Lung (tissue), 12 donors: ENCODE results near the gene ZNFX1. TPM values are rescaled to one million over a fixed set of nuclear protein-coding genes. Genes with fewer than 3 reads are reported as not detected.

Experiments used
- ATAC-seq: fragments of 200-7000 bp; cut with Tn5 transposase; one replicate; pipeline ENCODE4 v1.9.1; 2020; ENCODE audit warnings: moderate number of reproducible peaks; ENCODE audit not compliant: insufficient read depth, low FRiP score
- DNase-seq, 3 donors: peaks; one replicate each; pipeline ENCODE4 v3.0.0-alpha.2; 2013 to 2017
- H3K27ac ChIP-seq, 2 donors: one replicate each; pipeline ENCODE4 v1.5.1; 2013; ENCODE audit warnings: mild to moderate bottlenecking in 2 of 2, moderate library complexity in 2 of 2, control low read depth in 1 of 2, inconsistent platforms in 1 of 2, low read depth in 1 of 2, low read length in 1 of 2
- H3K27me3 ChIP-seq, 3 donors: one replicate each; pipeline ENCODE4 v1.5.1; 2013; ENCODE audit warnings: low read length in 2 of 3; ENCODE audit not compliant: control insufficient read depth in 3 of 3, insufficient read depth in 3 of 3
- H3K36me3 ChIP-seq, 4 donors: one replicate each; pipeline ENCODE4 v1.5.1; 2013; ENCODE audit warnings: low read length in 4 of 4, mild to moderate bottlenecking in 1 of 4, moderate library complexity in 1 of 4; ENCODE audit not compliant: control insufficient read depth in 4 of 4, insufficient read depth in 4 of 4
- H3K4me1 ChIP-seq, 5 donors: one replicate each; pipeline ENCODE4 v1.5.1; 2013; ENCODE audit warnings: low read length in 5 of 5, mild to moderate bottlenecking in 2 of 5, moderate library complexity in 1 of 5; ENCODE audit not compliant: control insufficient read depth in 5 of 5, insufficient read depth in 5 of 5
- H3K4me3 ChIP-seq: one replicate; pipeline ENCODE4 v1.5.1; 2013; ENCODE audit warnings: mild to moderate bottlenecking, control low read depth, moderate library complexity
- H3K9ac ChIP-seq, 2 donors: one replicate each; pipeline ENCODE4 v1.5.1; 2013; ENCODE audit warnings: low read length in 2 of 2, control low read depth in 1 of 2; ENCODE audit not compliant: insufficient read depth in 1 of 2
- H3K9me3 ChIP-seq, 4 donors: one replicate each; pipeline ENCODE4 v1.5.1; 2013; ENCODE audit warnings: low read length in 3 of 4, mild to moderate bottlenecking in 1 of 4, moderate library complexity in 1 of 4; ENCODE audit not compliant: control insufficient read depth in 4 of 4, insufficient read depth in 3 of 4
- WGBS, 2 donors: extraction: QIAGEN DNeasy Blood & Tissue Kit; methylation state at CpG; one replicate each; pipeline ENCODE4 v1.1.7; 2013; 5-methylcytosine and 5-hydroxymethylcytosine counted together
- polyA plus RNA-seq, 2 donors: library from polyadenylated mRNA; stranded (reverse); fragments of 200-250 nt; gene quantifications; one replicate each; pipeline ENCODE4 v1.2.1, GENCODE V29; 2013
- total RNA-seq, 2 donors: library from RNA; depleted of rRNA in 1 of 2; stranded (reverse); fragments of >200 nt in 1 of 2; gene quantifications; one replicate each; pipeline ENCODE4 v1.2.1, GENCODE V29; 2014 to 2021
- TF ChIP-seq, protein P1 (sequence below): IDR thresholded peaks from 2 replicates; pipeline ENCODE4 v1.5.1; 2012; ENCODE audit warnings: mild to moderate bottlenecking; ENCODE audit errors: control extremely low read depth, extremely low read depth
- donor health status: control.
- donor health status: control.
- donor health status: Bipolar disorder and iron deficiency.
- donor health status: healthy.
- donor health status: DM: yes; HTN: yes; CAD: no.

Gene ZNFX1
- total and polyA plus RNA-seq, 4 donors = 9.5 to 33.9 (median 24.1) TPM

- Histone ChIP-seq H3K36me3 (peaks cover 55 to 88% (median 77%) of the 10 kb centered on the region in 4 donors), H3K9me3 (peaks cover 0 to 41% (median 33%) of the 10 kb centered on the region in 4 donors), H3K4me3 (no peak overlapping the region), H3K9ac (no peak overlapping the region), H3K27ac (no peak overlapping the region), H3K27me3 (no peaks in the 10 kb centered on the region), H3K4me1 (peaks cover 0 to 31% (median 10%) of the 10 kb centered on the region in 5 donors)
- no peak for ATAC-seq
- WGBS, 2 donors = 82 to 85% methylated on average over 20 of the region's 20 CpGs
- no peak for DNase-seq
- TF ChIP-seq, protein P1, sequence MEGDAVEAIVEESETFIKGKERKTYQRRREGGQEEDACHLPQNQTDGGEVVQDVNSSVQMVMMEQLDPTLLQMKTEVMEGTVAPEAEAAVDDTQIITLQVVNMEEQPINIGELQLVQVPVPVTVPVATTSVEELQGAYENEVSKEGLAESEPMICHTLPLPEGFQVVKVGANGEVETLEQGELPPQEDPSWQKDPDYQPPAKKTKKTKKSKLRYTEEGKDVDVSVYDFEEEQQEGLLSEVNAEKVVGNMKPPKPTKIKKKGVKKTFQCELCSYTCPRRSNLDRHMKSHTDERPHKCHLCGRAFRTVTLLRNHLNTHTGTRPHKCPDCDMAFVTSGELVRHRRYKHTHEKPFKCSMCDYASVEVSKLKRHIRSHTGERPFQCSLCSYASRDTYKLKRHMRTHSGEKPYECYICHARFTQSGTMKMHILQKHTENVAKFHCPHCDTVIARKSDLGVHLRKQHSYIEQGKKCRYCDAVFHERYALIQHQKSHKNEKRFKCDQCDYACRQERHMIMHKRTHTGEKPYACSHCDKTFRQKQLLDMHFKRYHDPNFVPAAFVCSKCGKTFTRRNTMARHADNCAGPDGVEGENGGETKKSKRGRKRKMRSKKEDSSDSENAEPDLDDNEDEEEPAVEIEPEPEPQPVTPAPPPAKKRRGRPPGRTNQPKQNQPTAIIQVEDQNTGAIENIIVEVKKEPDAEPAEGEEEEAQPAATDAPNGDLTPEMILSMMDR = no peak
These were observed 4.8 kb upstream of the ZNFX1 start for GRCh38 chr20:49282584-49283171.

DNA sequence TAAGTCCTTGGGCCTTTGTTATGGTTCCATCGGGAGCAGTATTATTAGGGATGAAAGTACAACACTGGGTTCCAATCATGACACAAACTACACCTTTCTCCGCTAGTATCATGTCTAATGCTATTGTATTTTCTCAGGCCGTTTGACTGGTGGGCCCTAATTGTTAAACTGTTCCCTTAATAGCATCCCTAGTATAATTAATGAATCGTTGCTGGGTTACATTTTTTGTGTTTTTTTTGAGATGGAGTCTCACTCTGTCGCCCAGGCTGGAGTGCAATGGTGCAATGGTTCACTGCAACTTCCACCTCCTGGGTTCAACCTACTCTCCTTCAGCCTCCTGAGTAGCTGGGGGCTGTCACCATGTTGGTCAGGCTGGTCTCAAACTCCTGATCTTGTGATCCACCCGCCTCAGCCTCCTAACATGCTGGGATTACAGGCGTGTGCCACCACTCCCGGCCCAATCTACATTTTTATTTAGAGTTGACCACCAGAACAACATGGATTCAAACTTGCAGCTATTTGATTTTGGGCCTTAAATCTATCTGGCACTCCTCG lies 4.1 kb upstream of the ZNFX1 start:
- Histone ChIP-seq H3K27me3 (no peaks in the 10 kb centered on the region), H3K9ac (no peak overlapping the region), H3K4me1 (peaks cover 0 to 29% (median 10%) of the 10 kb centered on the region in 5 donors), H3K36me3 (peaks cover 51 to 81% (median 71%) of the 10 kb centered on the region in 4 donors), H3K27ac (no peak overlapping the region), H3K9me3 (peaks cover 0 to 38% (median 30%) of the 10 kb centered on the region in 4 donors), H3K4me3 (no peak overlapping the region)
- ATAC-seq (no peak), DNase-seq (no peak)
- 79 to 92% methylated on average over 9 of the region's 9 CpGs for WGBS, 2 donors
- TF ChIP-seq, protein P1 = no peak

DNA sequence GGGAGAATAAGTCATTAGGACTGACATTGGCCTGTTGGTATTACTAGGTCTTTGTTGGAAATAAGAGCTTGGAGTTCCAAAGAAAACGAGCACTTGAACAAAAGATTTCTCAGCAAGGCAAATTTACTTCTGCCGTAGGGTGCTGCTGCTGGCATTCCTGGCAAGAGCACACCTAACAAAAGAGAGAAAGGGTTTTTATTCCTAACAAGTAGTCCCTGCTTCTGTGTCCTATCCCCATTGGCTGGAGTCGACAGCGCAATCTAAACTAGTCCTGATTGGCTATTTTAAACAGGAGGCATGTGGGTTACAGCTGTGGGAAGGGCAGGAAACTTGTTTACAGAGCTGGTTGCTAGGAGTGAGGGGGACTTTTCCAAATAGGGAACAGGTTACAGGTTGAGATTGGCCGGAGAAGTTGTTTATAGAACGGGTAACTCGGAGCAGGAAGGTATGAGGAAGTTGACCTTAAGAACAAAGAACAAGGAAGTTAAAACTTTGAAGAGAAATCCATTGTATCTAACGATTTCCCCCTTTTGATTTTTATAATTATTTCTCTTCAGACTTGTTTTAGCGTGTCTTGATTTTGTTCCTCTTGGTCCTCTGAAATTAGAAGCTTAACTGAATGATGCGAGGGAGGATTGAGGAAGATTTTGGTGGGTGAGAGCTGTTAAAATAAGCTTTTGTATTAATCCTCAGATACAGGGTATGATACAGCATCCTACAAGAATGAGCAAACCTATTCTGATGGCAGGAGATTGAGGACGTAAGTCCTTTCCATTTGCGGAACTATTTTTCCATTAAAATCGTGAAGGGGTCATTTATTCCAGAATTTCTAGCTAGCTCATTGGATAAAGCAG lies 3.4 kb upstream of the ZNFX1 start:
- Histone ChIP-seq H3K4me3 (peak overlapping the region; percentile 1), H3K36me3 (peaks cover 44 to 74% (median 64%) of the 10 kb centered on the region in 4 donors), H3K27me3 (no peaks in the 10 kb centered on the region), H3K4me1 (peaks cover 0 to 31% (median 10%) of the 10 kb centered on the region in 5 donors), H3K9me3 (peaks cover 0 to 31% (median 24%) of the 10 kb centered on the region in 4 donors), H3K27ac (peak overlapping the region in 1 of 2 donors; percentile 10), H3K9ac (no peak overlapping the region)
- WGBS, 2 donors = 60 to 62% methylated on average over 13 of the region's 13 CpGs
- DNase-seq (peak in 1 of 3 donors; percentile 16), ATAC-seq (no peak)
- TF ChIP-seq, protein P1 = no peak
